Chondrocyte (in vitro differentiated cells): ENCODE results near the gene DIPK1B. TPM values are rescaled to one million over a fixed set of nuclear protein-coding genes. Genes with fewer than 3 reads are reported as not detected.
"Not testable (repeated sequence)": the region's sequence is repeated elsewhere in the genome, so short reads cannot be mapped to it uniquely, and the experiment has no call there.

Experiments
- DNase-seq: peaks from one replicate; pipeline ENCODE4 v3.0.0; 2021; ENCODE audit warnings: mixed read lengths, low spot score
- H3K27ac Mint-ChIP-seq: one replicate; pipeline ENCODE4 v1.8.0; 2021; ENCODE audit warnings: mild to moderate bottlenecking, moderate library complexity, mixed read lengths; ENCODE audit not compliant: unreplicated experiment
- H3K27me3 Mint-ChIP-seq: 2 replicates; pipeline ENCODE4 v1.8.0; 2021; ENCODE audit warnings: low read depth, mixed read lengths
- H3K36me3 Mint-ChIP-seq: 2 replicates; pipeline ENCODE4 v1.8.0; 2021; ENCODE audit warnings: low read depth, mixed read lengths
- H3K4me1 Mint-ChIP-seq: 2 replicates; pipeline ENCODE4 v1.8.0; 2021; ENCODE audit warnings: low read depth, mild to moderate bottlenecking, mixed read lengths
- H3K4me3 Mint-ChIP-seq: one replicate; pipeline ENCODE4 v1.8.0; 2021; ENCODE audit warnings: mild to moderate bottlenecking, moderate library complexity, mixed read lengths; ENCODE audit not compliant: unreplicated experiment
- H3K9me3 Mint-ChIP-seq: 2 replicates; pipeline ENCODE4 v1.8.0; 2021; ENCODE audit warnings: low read depth, mixed read lengths
- total RNA-seq: library from RNA; stranded (reverse); gene quantifications from 3 replicates; pipeline ENCODE4 v1.2.1, GENCODE V29; 2021
- TF ChIP-seq, protein P1 (sequence below): fragments of 200-600 bp; sonication (generic); IDR thresholded peaks from 2 replicates; pipeline ENCODE4 v1.5.0; 2021; ENCODE audit warnings: antibody characterized with exemption, mild to moderate bottlenecking, moderate library complexity

The DIPK1B gene
- total RNA-seq, 1 donor from 2014 or later = 9.2 TPM

- Mint-ChIP-seq H3K27me3 (no peaks in the 10 kb centered on the region), H3K4me3 (no peak overlapping the region), H3K27ac (no peak overlapping the region), H3K36me3 (no peaks in the 10 kb centered on the region), H3K9me3 (peaks cover 5% of the 10 kb centered on the region), H3K4me1 (peaks cover 3% of the 10 kb centered on the region)
- TF ChIP-seq, protein P1, sequence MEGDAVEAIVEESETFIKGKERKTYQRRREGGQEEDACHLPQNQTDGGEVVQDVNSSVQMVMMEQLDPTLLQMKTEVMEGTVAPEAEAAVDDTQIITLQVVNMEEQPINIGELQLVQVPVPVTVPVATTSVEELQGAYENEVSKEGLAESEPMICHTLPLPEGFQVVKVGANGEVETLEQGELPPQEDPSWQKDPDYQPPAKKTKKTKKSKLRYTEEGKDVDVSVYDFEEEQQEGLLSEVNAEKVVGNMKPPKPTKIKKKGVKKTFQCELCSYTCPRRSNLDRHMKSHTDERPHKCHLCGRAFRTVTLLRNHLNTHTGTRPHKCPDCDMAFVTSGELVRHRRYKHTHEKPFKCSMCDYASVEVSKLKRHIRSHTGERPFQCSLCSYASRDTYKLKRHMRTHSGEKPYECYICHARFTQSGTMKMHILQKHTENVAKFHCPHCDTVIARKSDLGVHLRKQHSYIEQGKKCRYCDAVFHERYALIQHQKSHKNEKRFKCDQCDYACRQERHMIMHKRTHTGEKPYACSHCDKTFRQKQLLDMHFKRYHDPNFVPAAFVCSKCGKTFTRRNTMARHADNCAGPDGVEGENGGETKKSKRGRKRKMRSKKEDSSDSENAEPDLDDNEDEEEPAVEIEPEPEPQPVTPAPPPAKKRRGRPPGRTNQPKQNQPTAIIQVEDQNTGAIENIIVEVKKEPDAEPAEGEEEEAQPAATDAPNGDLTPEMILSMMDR = no peak
- peak; percentile 91 for DNase-seq
These were observed 48.1 kb downstream of the DIPK1B start for GRCh38 chr9:136760424-136760823.

- not testable (repeated sequence) for H3K27me3 Mint-ChIP-seq, H3K4me1 Mint-ChIP-seq, H3K36me3 Mint-ChIP-seq, H3K9me3 Mint-ChIP-seq, H3K4me3 Mint-ChIP-seq, H3K27ac Mint-ChIP-seq
- TF ChIP-seq, protein P1 = peak; percentile 78
- peak; percentile 80 for DNase-seq
These were observed 48.6 kb downstream of the DIPK1B start for GRCh38 chr9:136760834-136761544.

DNA sequence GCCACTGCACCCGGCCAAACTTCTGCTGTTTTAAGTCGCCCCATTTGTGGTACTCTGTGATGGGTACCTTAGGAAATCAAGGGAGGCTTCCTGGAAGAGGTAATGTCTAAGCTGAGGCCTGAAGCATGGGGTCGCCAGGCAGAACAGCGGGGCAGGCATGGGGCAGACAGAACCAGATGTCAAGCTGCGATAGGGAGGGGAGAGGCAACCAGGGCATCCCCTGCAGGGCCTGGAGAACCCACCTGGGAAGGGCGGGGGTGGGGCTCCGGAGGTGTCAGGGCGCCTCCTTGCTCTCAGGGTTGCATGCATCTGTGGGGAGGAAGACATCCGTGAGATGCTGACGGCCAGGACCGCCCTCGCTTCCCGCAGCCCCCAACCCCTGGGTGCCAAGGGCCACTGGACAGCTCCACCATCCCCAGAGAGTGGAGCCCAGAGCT is 49.2 kb downstream of the DIPK1B start:
- Mint-ChIP-seq H3K4me1 (peaks cover 3% of the 10 kb centered on the region), H3K27me3 (no peaks in the 10 kb centered on the region), H3K27ac (no peak overlapping the region), H3K9me3 (no peaks in the 10 kb centered on the region), H3K4me3 (no peak overlapping the region), H3K36me3 (no peaks in the 10 kb centered on the region)
- TF ChIP-seq, protein P1 = no peak
- DNase-seq = peak; percentile 62

GRCh38 chr9:136762221-136762691 is 49.9 kb downstream of the DIPK1B start:
- H3K27me3 Mint-ChIP-seq = peaks cover 7% of the 10 kb centered on the region
- DNase-seq = peak; percentile 77

GRCh38 chr9:136762915-136763648 is 50.7 kb downstream of the DIPK1B start:
- Mint-ChIP-seq H3K36me3 (no peaks in the 10 kb centered on the region), H3K27ac (no peak overlapping the region), H3K27me3 (peaks cover 12% of the 10 kb centered on the region), H3K4me1 (peaks cover 3% of the 10 kb centered on the region), H3K4me3 (no peak overlapping the region), H3K9me3 (no peaks in the 10 kb centered on the region)
- TF ChIP-seq, protein P1 = no peak
- DNase-seq = peak; percentile 91

More at GRCh38 chr9:136762221-136762691, 49.9 kb downstream of the DIPK1B start:
- Mint-ChIP-seq H3K36me3 (no peaks in the 10 kb centered on the region), H3K4me3 (no peak overlapping the region), H3K27ac (no peak overlapping the region), H3K9me3 (no peaks in the 10 kb centered on the region), H3K4me1 (peaks cover 3% of the 10 kb centered on the region)
- TF ChIP-seq, protein P1 = no peak
